ENCODE data around the gene PTPRH.

The PTPRH gene, protein sequence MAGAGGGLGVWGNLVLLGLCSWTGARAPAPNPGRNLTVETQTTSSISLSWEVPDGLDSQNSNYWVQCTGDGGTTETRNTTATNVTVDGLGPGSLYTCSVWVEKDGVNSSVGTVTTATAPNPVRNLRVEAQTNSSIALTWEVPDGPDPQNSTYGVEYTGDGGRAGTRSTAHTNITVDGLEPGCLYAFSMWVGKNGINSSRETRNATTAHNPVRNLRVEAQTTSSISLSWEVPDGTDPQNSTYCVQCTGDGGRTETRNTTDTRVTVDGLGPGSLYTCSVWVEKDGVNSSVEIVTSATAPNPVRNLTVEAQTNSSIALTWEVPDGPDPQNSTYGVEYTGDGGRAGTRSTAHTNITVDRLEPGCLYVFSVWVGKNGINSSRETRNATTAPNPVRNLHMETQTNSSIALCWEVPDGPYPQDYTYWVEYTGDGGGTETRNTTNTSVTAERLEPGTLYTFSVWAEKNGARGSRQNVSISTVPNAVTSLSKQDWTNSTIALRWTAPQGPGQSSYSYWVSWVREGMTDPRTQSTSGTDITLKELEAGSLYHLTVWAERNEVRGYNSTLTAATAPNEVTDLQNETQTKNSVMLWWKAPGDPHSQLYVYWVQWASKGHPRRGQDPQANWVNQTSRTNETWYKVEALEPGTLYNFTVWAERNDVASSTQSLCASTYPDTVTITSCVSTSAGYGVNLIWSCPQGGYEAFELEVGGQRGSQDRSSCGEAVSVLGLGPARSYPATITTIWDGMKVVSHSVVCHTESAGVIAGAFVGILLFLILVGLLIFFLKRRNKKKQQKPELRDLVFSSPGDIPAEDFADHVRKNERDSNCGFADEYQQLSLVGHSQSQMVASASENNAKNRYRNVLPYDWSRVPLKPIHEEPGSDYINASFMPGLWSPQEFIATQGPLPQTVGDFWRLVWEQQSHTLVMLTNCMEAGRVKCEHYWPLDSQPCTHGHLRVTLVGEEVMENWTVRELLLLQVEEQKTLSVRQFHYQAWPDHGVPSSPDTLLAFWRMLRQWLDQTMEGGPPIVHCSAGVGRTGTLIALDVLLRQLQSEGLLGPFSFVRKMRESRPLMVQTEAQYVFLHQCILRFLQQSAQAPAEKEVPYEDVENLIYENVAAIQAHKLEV

GRCh38 chr19:55208880-55209692, at the start of gene PTPRH:
Gene PTPRH (minus strand): TSS chr19:55209501. CDS start chr19:55209433, 68 bp downstream.
- Histone ChIP-seq H3K27ac (ENCODE audit: low read depth, low read length, poor library complexity, severe bottlenecking) (no peak within 1 kb of the TSS), H3K4me1 (ENCODE audit: insufficient read depth, low read length, severe bottlenecking) (no peaks in the 10 kb centered on the region)

DNA sequence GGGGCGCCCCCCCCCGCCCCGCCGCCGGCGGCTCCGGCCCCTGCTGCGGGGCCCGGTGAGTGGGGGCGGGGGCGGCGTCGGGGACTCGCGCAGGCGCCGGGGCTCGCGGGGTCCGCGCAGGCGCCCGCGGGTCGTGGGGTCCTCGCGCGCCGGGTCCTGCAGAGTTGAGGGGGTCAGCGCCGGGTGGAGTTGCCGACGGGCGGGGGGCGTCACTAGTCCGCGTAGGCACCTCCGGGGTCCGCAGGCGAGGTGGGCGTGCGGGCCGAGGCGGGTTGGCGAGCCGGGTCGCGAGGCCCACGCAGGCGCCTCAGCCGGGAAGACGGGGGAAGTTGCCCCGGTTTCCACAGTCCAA, 49.2 kb upstream of the PTPRH start:
- Histone ChIP-seq H3K4me2 (ENCODE audit: low read length) (peak overlapping the region; percentile 32; the same call in 1 of the 2 replicates), H3K27me3 (ENCODE audit: insufficient read depth, low read length) (no peaks in the 10 kb centered on the region), H3K9me3 (ENCODE audit: low read length) (no peaks in the 10 kb centered on the region), H3K79me2 (ENCODE audit: insufficient read depth, low read length) (peaks cover 42% of the 10 kb centered on the region), H3K9ac (ENCODE audit: low read length) (peak overlapping the region; percentile 95), H3K36me3 (ENCODE audit: insufficient read depth, low read length) (peaks cover 31% of the 10 kb centered on the region; the same call in 1 of the 2 replicates), H2AFZ (ENCODE audit: low read length) (no peak overlapping the region), H4K20me1 (ENCODE audit: insufficient read depth, low read length) (no peaks in the 10 kb centered on the region), H3K4me3 (ENCODE audit: low read depth, low read length, poor library complexity, severe bottlenecking) (peak overlapping the region; percentile 94), H3K9me2 (ENCODE audit: low read depth, low read length) (no peaks in the 10 kb centered on the region), H3F3A (ENCODE audit: insufficient read depth, low read length) (peaks cover 7% of the 10 kb centered on the region), H3K4me1 (ENCODE audit: insufficient read depth, low read length, severe bottlenecking) (peaks cover 54% of the 10 kb centered on the region), H3K27ac (ENCODE audit: low read depth, low read length, poor library complexity, severe bottlenecking) (peak overlapping the region; percentile 71)
- no peak for TF ChIP-seq CTCF (IDR thresholded peaks at IDR 0.05; ENCODE audit: low read length)
- TF ChIP-seq EZH2 (IDR thresholded peaks at IDR 0.05; ENCODE audit: borderline replicate concordance, low read length) = no peak

More at GRCh38 chr19:55208880-55209692, at the start of gene PTPRH:
- no peak within 1 kb of the TSS for H3K4me3 ChIP-seq (ENCODE audit: low read depth, low read length, poor library complexity, severe bottlenecking)
- no peak for TF ChIP-seq CTCF (IDR thresholded peaks at IDR 0.05; ENCODE audit: low read length)
- TF ChIP-seq EZH2 (IDR thresholded peaks at IDR 0.05; ENCODE audit: borderline replicate concordance, low read length) = no peak
- H2AFZ ChIP-seq (ENCODE audit: low read length) = no peak within 1 kb of the TSS
- no peaks in the 10 kb centered on the region for H3K9me2 ChIP-seq (ENCODE audit: low read depth, low read length)
- no peak within 1 kb of the TSS for H3K9ac ChIP-seq (ENCODE audit: low read length)
- no peaks in the 10 kb centered on the region for H3K9me3 ChIP-seq (ENCODE audit: low read length)
- H3K36me3 ChIP-seq (ENCODE audit: insufficient read depth, low read length) = no peaks in the 10 kb centered on the region
- no peaks in the 10 kb centered on the region for H3F3A ChIP-seq (ENCODE audit: insufficient read depth, low read length)
- no peaks in the 10 kb centered on the region for H4K20me1 ChIP-seq (ENCODE audit: insufficient read depth, low read length)
- no peaks in the 10 kb centered on the region for H3K27me3 ChIP-seq (ENCODE audit: insufficient read depth, low read length)
- no peaks in the 10 kb centered on the region for H3K79me2 ChIP-seq (ENCODE audit: insufficient read depth, low read length)
- no peak within 1 kb of the TSS for H3K4me2 ChIP-seq (ENCODE audit: low read length)

Measured in OCI-LY1 (cell line).